Measurements from ENCODE around the gene ABCA13.

Gene ABCA13

DNA sequence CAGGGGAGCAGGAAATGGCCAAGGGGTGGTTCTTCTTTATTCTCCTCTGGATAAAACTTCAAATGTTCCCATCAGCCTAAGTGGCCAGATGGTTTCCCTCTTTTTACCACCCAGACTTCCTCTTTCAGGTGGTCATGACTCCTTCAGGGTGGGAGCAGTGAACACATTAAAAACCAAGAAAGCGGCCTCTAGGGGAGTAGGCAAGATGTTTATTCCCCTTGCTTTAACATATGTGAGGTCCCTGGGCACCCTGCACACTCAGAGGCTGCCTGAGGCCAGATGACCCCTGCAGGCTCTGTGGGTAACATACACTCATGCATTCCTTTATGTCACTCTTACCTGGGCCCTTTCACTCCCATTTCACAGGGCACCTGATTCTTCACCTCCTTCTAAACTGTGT, 357.4 kb downstream of the ABCA13 start:
- no peaks in the 10 kb centered on the region for H3K79me2 ChIP-seq (ENCODE audit: control insufficient read depth, low read length)
- H3K27ac ChIP-seq (ENCODE audit: low read depth, low read length), result no peak overlapping the region
- H3K4me2 ChIP-seq (ENCODE audit: low read length), result no peak overlapping the region
- no peak overlapping the region for H3K4me3 ChIP-seq (ENCODE audit: low read length)
- H4K20me1 ChIP-seq (ENCODE audit: control insufficient read depth, insufficient read depth, low read depth, low read length), result no peaks in the 10 kb centered on the region
- H3K9me3 ChIP-seq (ENCODE audit: control insufficient read depth, insufficient read depth, low read length), result no peaks in the 10 kb centered on the region
- H3F3A ChIP-seq (ENCODE audit: control insufficient read depth, insufficient read depth), result no peaks in the 10 kb centered on the region
- H3K9me2 ChIP-seq (replicated peaks; ENCODE audit: control insufficient read depth, low read length), result no peaks in the 10 kb centered on the region
- no peaks in the 10 kb centered on the region for H3K36me3 ChIP-seq (ENCODE audit: control insufficient read depth, low read length)
- TF ChIP-seq EZH2phosphoT487 (IDR thresholded peaks at IDR 0.05; ENCODE audit: borderline replicate concordance, low read length), result no peak
- TF ChIP-seq, protein P1, sequence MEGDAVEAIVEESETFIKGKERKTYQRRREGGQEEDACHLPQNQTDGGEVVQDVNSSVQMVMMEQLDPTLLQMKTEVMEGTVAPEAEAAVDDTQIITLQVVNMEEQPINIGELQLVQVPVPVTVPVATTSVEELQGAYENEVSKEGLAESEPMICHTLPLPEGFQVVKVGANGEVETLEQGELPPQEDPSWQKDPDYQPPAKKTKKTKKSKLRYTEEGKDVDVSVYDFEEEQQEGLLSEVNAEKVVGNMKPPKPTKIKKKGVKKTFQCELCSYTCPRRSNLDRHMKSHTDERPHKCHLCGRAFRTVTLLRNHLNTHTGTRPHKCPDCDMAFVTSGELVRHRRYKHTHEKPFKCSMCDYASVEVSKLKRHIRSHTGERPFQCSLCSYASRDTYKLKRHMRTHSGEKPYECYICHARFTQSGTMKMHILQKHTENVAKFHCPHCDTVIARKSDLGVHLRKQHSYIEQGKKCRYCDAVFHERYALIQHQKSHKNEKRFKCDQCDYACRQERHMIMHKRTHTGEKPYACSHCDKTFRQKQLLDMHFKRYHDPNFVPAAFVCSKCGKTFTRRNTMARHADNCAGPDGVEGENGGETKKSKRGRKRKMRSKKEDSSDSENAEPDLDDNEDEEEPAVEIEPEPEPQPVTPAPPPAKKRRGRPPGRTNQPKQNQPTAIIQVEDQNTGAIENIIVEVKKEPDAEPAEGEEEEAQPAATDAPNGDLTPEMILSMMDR (IDR thresholded peaks at IDR 0.05; ENCODE audit: low read depth, low read length, poor library complexity, severe bottlenecking), result no peak
- no peaks in the 10 kb centered on the region for H3K4me1 ChIP-seq (ENCODE audit: control insufficient read depth, low read length)
- no peaks in the 10 kb centered on the region for H3K27me3 ChIP-seq (ENCODE audit: control insufficient read depth, low read length)

DNA sequence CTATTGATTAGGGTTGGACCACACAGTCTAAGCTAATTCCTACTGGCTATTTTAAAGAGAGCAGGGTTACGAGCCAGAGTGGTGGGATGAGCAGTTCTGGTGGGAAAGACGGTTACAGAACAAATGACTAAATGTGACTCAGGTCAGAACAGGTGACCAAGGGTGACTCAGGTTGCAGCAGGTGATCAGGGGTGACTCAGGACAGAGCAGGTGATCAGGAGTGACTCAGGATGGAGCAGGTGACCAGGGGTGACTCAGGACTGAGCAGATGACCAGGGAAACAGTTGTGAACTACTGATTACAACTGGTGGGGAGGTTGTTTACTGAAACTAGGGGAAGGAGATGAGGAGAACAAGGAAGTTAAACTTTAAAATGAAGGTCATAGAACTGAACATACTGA, 366.3 kb downstream of the ABCA13 start:
- H3K79me2 ChIP-seq (ENCODE audit: control insufficient read depth, low read length), result no peaks in the 10 kb centered on the region
- H4K20me1 ChIP-seq (ENCODE audit: control insufficient read depth, insufficient read depth, low read depth, low read length), result no peaks in the 10 kb centered on the region
- no peak overlapping the region for H3K4me2 ChIP-seq (ENCODE audit: low read length)
- no peaks in the 10 kb centered on the region for H3F3A ChIP-seq (ENCODE audit: control insufficient read depth, insufficient read depth)
- no peaks in the 10 kb centered on the region for H3K27me3 ChIP-seq (ENCODE audit: control insufficient read depth, low read length)
- H3K36me3 ChIP-seq (ENCODE audit: control insufficient read depth, low read length), result no peaks in the 10 kb centered on the region
- H3K4me1 ChIP-seq (ENCODE audit: control insufficient read depth, low read length), result no peaks in the 10 kb centered on the region
- no peak overlapping the region for H3K4me3 ChIP-seq (ENCODE audit: low read length)
- TF ChIP-seq EZH2phosphoT487 (IDR thresholded peaks at IDR 0.05; ENCODE audit: borderline replicate concordance, low read length), result no peak
- TF ChIP-seq, protein P1 (IDR thresholded peaks at IDR 0.05; ENCODE audit: low read depth, low read length, poor library complexity, severe bottlenecking), result no peak
- H3K9me2 ChIP-seq (replicated peaks; ENCODE audit: control insufficient read depth, low read length), result no peaks in the 10 kb centered on the region
- H3K27ac ChIP-seq (ENCODE audit: low read depth, low read length), result no peak overlapping the region
- peaks cover 14% of the 10 kb centered on the region for H3K9me3 ChIP-seq (ENCODE audit: control insufficient read depth, insufficient read depth, low read length)

GRCh38 chr7:48540746-48541145, 369.5 kb downstream of the ABCA13 start:
- no peak overlapping the region for H3K4me2 ChIP-seq (ENCODE audit: low read length)
- H3K9me3 ChIP-seq (ENCODE audit: control insufficient read depth, insufficient read depth, low read length), result peaks cover 9% of the 10 kb centered on the region
- no peak for TF ChIP-seq EZH2phosphoT487 (IDR thresholded peaks at IDR 0.05; ENCODE audit: borderline replicate concordance, low read length)
- TF ChIP-seq, protein P1 (IDR thresholded peaks at IDR 0.05; ENCODE audit: low read depth, low read length, poor library complexity, severe bottlenecking), result no peak
- no peaks in the 10 kb centered on the region for H3K27me3 ChIP-seq (ENCODE audit: control insufficient read depth, low read length)
- H3K27ac ChIP-seq (ENCODE audit: low read depth, low read length), result no peak overlapping the region
- H3K9me2 ChIP-seq (replicated peaks; ENCODE audit: control insufficient read depth, low read length), result no peaks in the 10 kb centered on the region
- no peaks in the 10 kb centered on the region for H4K20me1 ChIP-seq (ENCODE audit: control insufficient read depth, insufficient read depth, low read depth, low read length)
- H3K4me1 ChIP-seq (ENCODE audit: control insufficient read depth, low read length), result no peaks in the 10 kb centered on the region
- no peaks in the 10 kb centered on the region for H3K36me3 ChIP-seq (ENCODE audit: control insufficient read depth, low read length)
- H3K79me2 ChIP-seq (ENCODE audit: control insufficient read depth, low read length), result no peaks in the 10 kb centered on the region
- H3K4me3 ChIP-seq (ENCODE audit: low read length), result no peak overlapping the region
- no peaks in the 10 kb centered on the region for H3F3A ChIP-seq (ENCODE audit: control insufficient read depth, insufficient read depth)

DNA sequence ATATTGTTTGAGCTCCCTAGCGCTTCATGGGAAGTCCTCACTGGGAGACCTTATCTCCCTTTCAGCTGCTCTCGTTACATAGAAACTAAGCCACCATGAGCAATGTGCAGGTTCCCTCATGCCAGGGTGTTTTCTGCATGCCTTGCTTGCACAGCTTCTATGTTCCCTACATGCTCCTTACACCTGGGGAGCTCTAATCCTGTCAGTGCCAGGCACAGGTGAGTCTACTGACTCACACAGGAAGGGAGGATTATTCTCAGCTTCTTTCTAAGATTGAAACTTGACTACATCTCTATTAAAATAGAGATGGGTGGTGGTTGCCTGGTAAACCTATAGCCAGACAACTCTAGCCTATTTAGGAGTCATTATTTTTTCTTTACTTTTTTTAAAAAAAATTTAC, 377.4 kb downstream of the ABCA13 start:
- no peaks in the 10 kb centered on the region for H3K9me3 ChIP-seq (ENCODE audit: control insufficient read depth, insufficient read depth, low read length)
- no peaks in the 10 kb centered on the region for H3K27me3 ChIP-seq (ENCODE audit: control insufficient read depth, low read length)
- no peaks in the 10 kb centered on the region for H3F3A ChIP-seq (ENCODE audit: control insufficient read depth, insufficient read depth)
- TF ChIP-seq EZH2phosphoT487 (IDR thresholded peaks at IDR 0.05; ENCODE audit: borderline replicate concordance, low read length), result no peak
- TF ChIP-seq, protein P1 (IDR thresholded peaks at IDR 0.05; ENCODE audit: low read depth, low read length, poor library complexity, severe bottlenecking), result no peak
- H3K9me2 ChIP-seq (replicated peaks; ENCODE audit: control insufficient read depth, low read length), result no peaks in the 10 kb centered on the region
- H3K4me2 ChIP-seq (ENCODE audit: low read length), result no peak overlapping the region
- no peaks in the 10 kb centered on the region for H3K4me1 ChIP-seq (ENCODE audit: control insufficient read depth, low read length)
- no peaks in the 10 kb centered on the region for H4K20me1 ChIP-seq (ENCODE audit: control insufficient read depth, insufficient read depth, low read depth, low read length)
- no peaks in the 10 kb centered on the region for H3K36me3 ChIP-seq (ENCODE audit: control insufficient read depth, low read length)
- H3K4me3 ChIP-seq (ENCODE audit: low read length), result no peak overlapping the region
- no peak overlapping the region for H3K27ac ChIP-seq (ENCODE audit: low read depth, low read length)
- H3K79me2 ChIP-seq (ENCODE audit: control insufficient read depth, low read length), result no peaks in the 10 kb centered on the region

All from DOHH2 (cell line).